HG03520 (cell line): ENCODE data around the gene TOR4A.
A peak's percentile ranks its signal among the peaks of the same experiment; 100 is the strongest.

Experiments used
- ATAC-seq: cut with Tn5 transposase; IDR thresholded peaks from one replicate; pipeline ENCODE4 v1.9.1; 2021; ENCODE audit warnings: mild to moderate bottlenecking, moderate library complexity; ENCODE audit not compliant: unreplicated experiment

The TOR4A gene

DNA sequence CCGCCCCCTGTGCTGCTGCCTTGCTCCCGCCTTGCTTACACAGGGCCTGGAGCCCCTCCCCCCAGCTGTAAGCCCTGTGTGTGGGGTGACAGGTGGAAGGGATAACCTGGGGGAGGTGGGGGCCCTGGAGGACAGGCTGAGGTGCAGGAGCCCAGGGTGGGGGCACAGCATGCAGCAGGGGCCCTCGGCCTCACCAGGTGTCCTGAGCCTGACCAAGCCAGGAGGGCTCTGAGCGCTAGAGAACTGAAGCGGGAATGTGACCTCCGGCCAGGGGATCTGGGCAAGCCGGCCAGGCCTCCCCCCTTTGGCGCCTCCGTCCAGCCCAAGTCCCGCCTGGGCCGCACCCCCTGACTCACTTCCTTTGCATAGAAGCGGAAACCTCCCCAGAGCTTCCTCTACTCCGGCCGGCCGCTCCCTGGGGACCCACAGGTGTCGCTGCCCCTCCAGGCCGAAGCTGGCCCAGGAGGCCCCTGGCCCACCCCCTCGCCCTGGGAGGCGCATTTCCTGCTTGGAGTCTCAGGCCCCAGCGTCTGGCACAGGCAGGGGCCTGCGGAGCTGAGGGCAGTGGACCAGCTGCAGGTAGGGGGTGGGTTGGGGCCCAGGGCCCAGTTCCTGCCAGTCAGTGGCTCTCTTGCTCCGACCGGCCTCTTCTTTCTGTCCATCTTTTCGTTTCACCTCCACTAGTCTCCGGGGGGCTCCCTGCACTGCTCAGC is at the start of gene TOR4A:
TSS of gene TOR4A (plus strand) at position 398 of the 713 bp plus-strand sequence. CDS start 964 bp downstream, outside the sequence.
- ATAC-seq, result peak; percentile 48

DNA sequence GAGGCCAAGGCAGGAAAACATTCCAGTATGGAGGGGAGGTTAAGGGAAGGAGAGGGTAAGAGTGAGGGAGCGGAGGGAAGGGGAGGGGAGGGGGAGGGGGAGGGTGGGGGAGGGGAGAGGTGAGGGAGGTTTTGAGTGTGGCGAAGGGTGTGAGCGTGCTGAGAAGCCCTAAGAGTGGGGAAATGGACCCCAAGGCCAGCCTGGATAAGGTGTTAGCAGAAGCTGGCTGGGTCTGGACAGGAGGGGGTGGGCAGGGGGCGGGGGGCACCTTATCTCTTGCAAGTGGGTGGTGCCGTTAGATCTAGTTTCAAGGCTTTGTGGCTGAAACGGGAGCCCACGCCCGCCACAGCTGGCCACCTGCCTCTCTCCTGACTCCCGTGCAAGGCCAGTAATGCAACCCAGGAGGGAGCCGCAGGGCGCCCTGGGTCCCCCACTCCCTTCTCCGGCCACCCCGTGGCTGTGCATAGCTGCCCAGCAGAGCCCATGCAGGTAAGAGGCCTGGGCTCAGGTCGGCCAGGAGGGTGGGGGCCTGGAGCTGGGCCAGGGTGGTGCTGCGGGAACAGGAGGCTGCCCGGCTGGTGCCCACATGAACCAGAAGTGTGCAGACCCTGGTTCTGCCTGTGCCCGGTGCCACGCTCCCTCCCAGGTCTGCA is 49.5 kb upstream of the TOR4A start:
- ATAC-seq, result no peak

DNA sequence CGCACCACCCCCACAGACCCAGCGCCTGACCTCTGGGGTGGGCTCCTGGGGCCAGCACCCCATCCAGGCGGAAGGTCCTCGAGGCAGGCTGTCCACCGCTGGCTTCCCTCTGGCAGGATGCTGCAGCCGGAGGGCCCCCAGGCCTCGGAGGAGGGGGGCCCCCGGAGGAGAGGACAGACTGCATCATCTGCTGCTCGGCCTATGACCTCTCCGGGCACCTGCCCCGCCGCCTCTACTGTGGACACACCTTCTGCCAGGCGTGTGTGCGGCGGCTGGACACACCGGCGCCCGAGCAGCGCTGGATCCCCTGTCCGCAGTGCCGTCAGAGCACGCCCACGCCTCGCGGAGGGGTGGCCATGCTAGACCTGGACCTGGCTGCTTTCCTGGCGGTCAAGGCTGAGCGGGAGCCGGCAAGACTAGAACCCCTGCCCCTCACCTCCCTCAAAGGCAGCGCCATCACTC is 49.0 kb upstream of the TOR4A start:
- no peak for ATAC-seq

GRCh38 chr9:137228968-137229896 is 48.3 kb upstream of the TOR4A start:
- ATAC-seq, result no peak

DNA sequence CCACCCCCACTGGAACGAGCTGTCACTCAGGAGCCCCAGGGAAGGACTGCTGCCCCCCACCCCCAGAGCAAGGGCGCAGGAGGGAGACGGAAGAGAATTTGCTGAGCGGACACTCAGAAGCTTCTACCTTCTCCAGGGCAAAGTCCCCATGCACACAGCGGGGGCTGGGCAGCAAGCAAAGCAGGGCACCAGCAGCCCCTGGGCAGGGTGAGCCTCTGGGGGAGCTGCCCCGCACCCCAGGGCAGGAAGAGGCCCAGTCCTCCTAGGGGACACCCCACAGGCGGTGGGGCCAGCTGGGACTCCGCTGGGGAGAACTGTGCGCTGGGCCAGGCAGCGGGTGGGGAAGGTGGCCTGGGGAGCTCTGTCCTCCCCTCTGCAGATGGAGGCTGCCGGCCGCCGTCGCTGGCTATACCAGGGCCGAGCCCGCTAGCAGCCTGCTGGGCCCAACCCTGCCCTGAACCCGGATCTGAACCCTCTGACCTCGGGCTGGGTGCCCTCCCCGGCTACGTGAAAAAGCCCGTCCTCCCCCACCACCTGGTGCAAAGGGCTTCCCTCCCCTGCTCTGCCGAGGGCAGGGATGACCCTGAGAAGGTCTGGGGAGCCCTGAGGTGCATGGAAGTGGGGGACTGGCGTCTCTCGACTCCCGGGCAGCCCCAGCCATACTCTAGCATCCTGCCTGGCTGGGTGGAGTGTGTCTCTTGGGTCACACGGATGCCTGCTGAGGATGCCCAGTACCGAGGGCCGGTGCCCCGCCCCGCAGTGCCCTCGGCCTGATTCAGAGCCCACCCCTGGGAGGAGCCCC is 47.4 kb upstream of the TOR4A start:
- ATAC-seq, result no peak

- no peak for ATAC-seq
Measured at GRCh38 chr9:137230705-137231371, 46.7 kb upstream of the TOR4A start, which contains the start of gene SLC34A3. Gene SLC34A3, plus strand, starts transcription at chr9:137230901. Its CDS starts 802 bp downstream, at chr9:137231703.

GRCh38 chr9:137231372-137232039 is 46.0 kb upstream of the TOR4A start:
- ATAC-seq, result no peak

GRCh38 chr9:137232101-137232500 is 45.4 kb upstream of the TOR4A start:
- no peak for ATAC-seq

DNA sequence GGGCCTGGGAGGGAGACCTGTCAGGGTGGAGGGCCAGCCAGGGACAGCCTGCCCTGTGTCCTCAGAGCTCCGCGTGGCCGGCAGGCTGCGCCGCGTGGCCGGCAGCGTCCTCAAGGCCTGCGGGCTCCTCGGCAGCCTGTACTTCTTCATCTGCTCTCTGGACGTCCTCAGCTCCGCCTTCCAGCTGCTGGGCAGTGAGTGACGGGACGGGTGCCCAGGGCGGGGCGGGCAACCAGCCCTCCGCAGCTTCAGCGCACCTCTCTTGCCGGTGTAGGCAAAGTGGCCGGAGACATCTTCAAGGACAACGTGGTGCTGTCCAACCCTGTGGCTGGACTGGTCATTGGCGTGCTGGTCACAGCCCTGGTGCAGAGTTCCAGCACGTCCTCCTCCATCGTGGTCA is 45.0 kb upstream of the TOR4A start:
- ATAC-seq, result no peak

DNA sequence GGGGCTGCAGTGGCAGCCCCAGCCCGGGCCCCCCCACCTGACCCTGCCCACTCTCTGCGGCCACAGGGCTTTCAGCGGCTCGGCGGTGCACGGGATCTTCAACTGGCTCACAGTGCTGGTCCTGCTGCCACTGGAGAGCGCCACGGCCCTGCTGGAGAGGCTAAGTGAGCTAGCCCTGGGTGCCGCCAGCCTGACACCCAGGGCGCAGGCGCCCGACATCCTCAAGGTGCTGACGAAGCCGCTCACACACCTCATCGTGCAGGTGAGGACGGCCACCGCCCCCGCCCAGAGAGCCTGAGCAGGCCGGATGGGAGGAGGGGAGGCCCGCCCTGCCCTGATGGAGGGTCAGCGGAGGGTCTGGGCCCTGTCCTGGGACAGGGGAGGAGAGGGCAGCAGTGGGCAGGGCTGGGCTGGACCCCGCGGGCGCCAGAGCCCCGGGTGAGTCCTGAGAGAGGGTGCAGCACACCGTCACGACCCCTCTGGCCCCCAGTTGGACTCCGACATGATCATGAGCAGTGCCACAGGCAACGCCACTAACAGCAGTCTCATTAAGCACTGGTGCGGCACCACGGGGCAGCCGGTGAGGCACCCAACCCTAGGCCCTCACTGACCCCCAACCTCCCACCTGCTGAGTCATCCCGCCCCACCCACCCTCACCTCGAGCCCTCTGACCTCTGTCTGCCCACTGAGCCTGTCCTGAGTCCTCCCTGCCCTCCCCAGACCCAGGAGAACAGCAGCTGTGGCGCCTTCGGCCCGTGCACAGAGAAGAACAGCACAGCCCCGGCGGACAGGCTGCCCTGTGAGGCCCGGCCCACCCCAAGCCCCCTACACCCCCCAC is 44.2 kb upstream of the TOR4A start:
- no peak for ATAC-seq

- ATAC-seq, result no peak
Measured at GRCh38 chr9:137234055-137234697, 43.4 kb upstream of the TOR4A start.

DNA sequence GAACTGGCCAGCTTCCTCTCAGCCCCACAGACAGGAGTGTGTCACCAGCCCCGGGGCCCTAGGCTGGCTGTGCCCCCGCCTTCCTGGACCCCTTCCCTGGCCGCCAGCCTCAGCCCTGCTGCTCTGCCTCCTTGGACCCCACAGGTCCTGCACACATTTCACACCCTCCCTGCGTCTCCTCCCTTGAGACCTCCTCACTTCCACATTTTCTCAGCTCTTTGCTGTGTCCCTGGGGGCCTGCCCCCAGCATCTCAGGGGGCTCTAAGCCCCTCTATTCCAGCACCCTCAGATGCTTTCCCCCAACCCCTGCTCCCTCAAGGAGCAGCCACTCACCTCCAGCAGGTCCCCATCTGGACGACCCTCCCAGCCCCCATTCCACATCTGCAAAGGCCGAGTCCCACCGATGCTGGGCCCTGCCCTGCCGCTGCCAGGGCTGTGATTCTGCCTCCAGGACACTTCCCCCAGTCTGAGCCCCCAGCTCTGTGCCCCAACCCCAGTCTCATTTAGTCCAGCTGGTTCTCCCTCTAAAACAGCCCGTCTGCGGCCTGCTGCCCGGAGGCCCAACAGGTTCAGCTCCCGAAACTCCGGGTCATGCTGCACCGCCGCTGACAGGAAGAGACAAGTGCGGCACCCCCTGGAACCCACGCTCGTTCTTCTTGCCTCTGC is 42.6 kb upstream of the TOR4A start:
- ATAC-seq, result no peak

GRCh38 chr9:137235424-137236237 is 41.9 kb upstream of the TOR4A start:
- no peak for ATAC-seq

DNA sequence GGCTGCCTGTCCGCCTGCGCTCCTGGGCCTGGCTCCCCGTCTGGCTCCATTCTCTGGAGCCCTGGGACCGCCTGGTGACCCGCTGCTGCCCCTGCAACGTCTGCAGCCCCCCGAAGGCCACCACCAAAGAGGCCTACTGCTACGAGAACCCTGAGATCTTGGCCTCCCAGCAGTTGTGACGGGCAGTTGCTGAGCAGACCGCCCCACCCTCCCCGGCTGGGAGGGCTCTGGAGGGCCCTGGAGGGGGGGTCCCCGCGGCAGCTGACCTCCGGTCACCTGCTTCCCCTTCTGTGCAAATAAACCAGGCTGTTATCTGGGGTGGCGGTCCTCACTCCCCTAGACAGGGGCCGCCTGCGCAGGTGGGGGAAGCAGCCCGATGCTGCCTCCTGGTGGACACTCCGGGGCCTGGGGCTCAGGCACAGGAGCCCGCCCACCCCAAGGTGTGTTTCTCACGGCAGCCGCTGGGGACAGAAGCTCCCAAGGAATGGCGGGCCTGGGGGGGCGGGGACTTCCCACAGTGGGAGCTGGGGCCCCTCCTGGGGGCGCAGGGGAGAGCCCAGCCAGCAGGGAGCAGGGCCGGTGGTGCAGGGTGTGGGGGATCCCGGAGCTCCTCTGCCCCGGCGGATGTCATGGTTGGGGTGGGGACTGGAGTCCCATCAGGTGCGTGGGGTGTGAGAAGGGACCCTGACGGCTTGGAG is 41.1 kb upstream of the TOR4A start:
- ATAC-seq, result peak; percentile 23

DNA sequence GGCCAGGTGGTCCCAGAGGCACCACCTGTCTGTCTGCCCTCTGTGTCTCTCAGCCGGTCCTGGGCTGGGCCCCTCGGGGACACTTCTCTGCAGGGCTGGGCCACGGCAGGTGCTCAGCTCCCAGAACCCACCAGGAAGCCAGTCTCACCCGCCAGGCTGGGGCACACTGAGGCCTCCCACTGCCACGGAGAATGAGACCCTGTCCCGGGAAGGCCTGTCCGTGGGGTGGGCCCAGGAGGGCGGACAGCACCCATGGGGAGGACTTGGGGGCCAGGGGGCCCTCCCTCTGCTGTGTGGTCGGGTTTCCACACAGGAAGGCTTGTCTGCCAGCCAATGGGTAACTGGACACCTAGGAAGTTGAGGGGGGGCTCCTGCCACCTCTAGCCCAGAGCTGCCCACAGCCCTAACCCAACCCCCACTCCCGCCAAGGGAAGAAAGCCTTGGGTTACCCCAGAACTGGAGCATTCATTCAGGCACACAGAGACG is 40.5 kb upstream of the TOR4A start:
- ATAC-seq, result no peak
